ENCODE measurements around the gene KLHDC7B.

KLHDC7B gene

GRCh38 chr22:50572965-50573364, 27.3 kb downstream of the KLHDC7B start:
- DNase-seq (ENCODE audit: low read depth, low spot score): no peak

GRCh38 chr22:50573491-50574382, 28.0 kb downstream of the KLHDC7B start:
- DNase-seq (ENCODE audit: low read depth, low spot score): no peak

- no peak for DNase-seq (ENCODE audit: low read depth, low spot score)
These were observed 28.7 kb downstream of the KLHDC7B start for GRCh38 chr22:50574383-50574755.

GRCh38 chr22:50575426-50575941, 29.8 kb downstream of the KLHDC7B start:
- DNase-seq (ENCODE audit: low read depth, low spot score): no peak

- DNase-seq (ENCODE audit: low read depth, low spot score): peak; percentile 73
These were observed 30.4 kb downstream of the KLHDC7B start for GRCh38 chr22:50576070-50576469.

- no peak for DNase-seq (ENCODE audit: low read depth, low spot score)
These were observed 31.4 kb downstream of the KLHDC7B start for GRCh38 chr22:50576806-50577696.

- no peak for DNase-seq (ENCODE audit: low read depth, low spot score)
These were observed 31.9 kb downstream of the KLHDC7B start for GRCh38 chr22:50577697-50577986.

GRCh38 chr22:50577987-50578775, 32.5 kb downstream of the KLHDC7B start, which contains the start of gene CPT1B:
Gene CPT1B (minus strand): TSS chr22:50578427. CDS start chr22:50577915, 512 bp downstream.
- no peak for DNase-seq (ENCODE audit: low read depth, low spot score)

GRCh38 chr22:50578776-50579310, 33.1 kb downstream of the KLHDC7B start:
- DNase-seq (ENCODE audit: low read depth, low spot score): no peak

- no peak for DNase-seq (ENCODE audit: low read depth, low spot score)
These were observed 34.1 kb downstream of the KLHDC7B start for GRCh38 chr22:50579752-50580151.

GRCh38 chr22:50581031-50581949, 35.6 kb downstream of the KLHDC7B start:
- DNase-seq (ENCODE audit: low read depth, low spot score): no peak

GRCh38 chr22:50581950-50582492, 36.3 kb downstream of the KLHDC7B start:
- DNase-seq (ENCODE audit: low read depth, low spot score): peak; percentile 23

- DNase-seq (ENCODE audit: low read depth, low spot score): peak; percentile 99
These were observed 37.0 kb downstream of the KLHDC7B start, which contains the start of gene CHKB for GRCh38 chr22:50582493-50583293. Gene CHKB (minus strand): TSS chr22:50582849. CDS start chr22:50582781, 68 bp downstream.

- DNase-seq (ENCODE audit: low read depth, low spot score): no peak
These were observed 37.7 kb downstream of the KLHDC7B start for GRCh38 chr22:50583294-50583861.

GRCh38 chr22:50584106-50585096, 38.7 kb downstream of the KLHDC7B start:
- DNase-seq (ENCODE audit: low read depth, low spot score): peak; percentile 39

GRCh38 chr22:50585238-50585637, 39.5 kb downstream of the KLHDC7B start:
- DNase-seq (ENCODE audit: low read depth, low spot score): no peak

GRCh38 chr22:50585781-50586180, 40.1 kb downstream of the KLHDC7B start:
- DNase-seq (ENCODE audit: low read depth, low spot score): no peak
